Parathyroid adenoma (tissue), 2 donors: ENCODE results near the gene KRTAP10-5.

Experiments
- H2AFZ ChIP-seq: fragments of 300-600 bp; sonication (generic); one replicate; pipeline ENCODE4 v1.7.0; 2017; ENCODE audit warnings: antibody characterized with exemption, mild to moderate bottlenecking
- H3K27ac ChIP-seq: fragments of 300-600 bp; sonication (generic); one replicate; pipeline ENCODE4 v1.7.0; 2017
- H3K27me3 ChIP-seq: fragments of 300-600 bp; sonication (generic); one replicate; pipeline ENCODE4 v1.7.0; 2017; ENCODE audit warnings: low read length; ENCODE audit not compliant: control insufficient read depth, insufficient read depth
- H3K36me3 ChIP-seq: fragments of 300-600 bp; sonication (generic); one replicate; pipeline ENCODE4 v1.7.0; 2017; ENCODE audit warnings: low read length; ENCODE audit not compliant: control insufficient read depth, insufficient read depth
- H3K4me1 ChIP-seq: fragments of 300-600 bp; sonication (generic); one replicate; pipeline ENCODE4 v1.7.0; 2017; ENCODE audit warnings: control low read depth
- H3K4me2 ChIP-seq: fragments of 300-600 bp; sonication (generic); one replicate; pipeline ENCODE4 v1.7.0; 2017; ENCODE audit warnings: low read length
- H3K4me3 ChIP-seq: fragments of 300-600 bp; sonication (generic); one replicate; pipeline ENCODE4 v1.7.0; 2017; ENCODE audit warnings: low read depth, low read length
- H3K79me2 ChIP-seq: fragments of 300-600 bp; sonication (generic); one replicate; pipeline ENCODE4 v1.7.0; 2017; ENCODE audit warnings: control low read depth
- H3K9ac ChIP-seq: fragments of 300-600 bp; sonication (generic); one replicate; pipeline ENCODE4 v1.7.0; 2017; ENCODE audit warnings: mild to moderate bottlenecking
- H3K9me3 ChIP-seq: fragments of 300-600 bp; sonication (generic); one replicate; pipeline ENCODE4 v1.7.0; 2017; ENCODE audit warnings: low read length; ENCODE audit not compliant: control insufficient read depth
- CTCF ChIP-seq: fragments of 300-600 bp; sonication (generic); IDR thresholded peaks from one replicate; pipeline ENCODE4 v1.7.0; 2017; ENCODE audit warnings: antibody characterized with exemption, mild to moderate bottlenecking
- donor health status: primary hyperparathyroidism.

Gene KRTAP10-5

GRCh38 chr21:44549525-44550211, 30.7 kb downstream of the KRTAP10-5 start:
- no peak overlapping the region for H3K4me3 ChIP-seq
- no peak overlapping the region for H2AFZ ChIP-seq
- no peak overlapping the region for H3K9ac ChIP-seq
- no peak overlapping the region for H3K4me2 ChIP-seq
- no peaks in the 10 kb centered on the region for H3K79me2 ChIP-seq
- no peaks in the 10 kb centered on the region for H3K4me1 ChIP-seq
- no peak overlapping the region for H3K27ac ChIP-seq
- H3K27me3 ChIP-seq, result no peaks in the 10 kb centered on the region
- H3K9me3 ChIP-seq, result no peaks in the 10 kb centered on the region
- H3K36me3 ChIP-seq, result no peaks in the 10 kb centered on the region
- TF ChIP-seq CTCF, result no peak

DNA sequence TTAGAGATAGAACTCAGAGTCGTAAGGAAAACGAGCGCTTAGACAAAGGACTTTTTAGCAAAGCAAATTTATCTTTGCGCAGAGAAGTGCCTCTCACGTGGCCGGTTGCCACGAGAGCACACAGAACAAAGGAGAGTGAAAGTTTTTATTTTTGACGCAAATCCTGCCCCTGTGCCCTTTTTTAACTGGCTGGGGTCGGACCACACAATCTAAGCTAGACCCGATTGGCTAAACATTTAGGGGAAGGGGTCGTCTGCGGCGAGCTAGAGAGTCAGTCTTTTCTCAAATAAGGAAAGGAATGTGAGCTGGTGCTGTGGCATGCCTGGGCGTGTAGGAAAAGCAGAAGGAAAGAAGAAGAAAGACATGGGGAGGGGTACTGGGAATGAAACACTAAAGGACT, 31.5 kb downstream of the KRTAP10-5 start:
- Histone ChIP-seq H3K27me3 (no peaks in the 10 kb centered on the region), H3K36me3 (no peaks in the 10 kb centered on the region), H3K9ac (no peak overlapping the region), H3K9me3 (no peaks in the 10 kb centered on the region), H3K4me3 (no peak overlapping the region), H3K27ac (no peak overlapping the region), H3K4me2 (no peak overlapping the region), H3K4me1 (no peaks in the 10 kb centered on the region), H2AFZ (no peak overlapping the region), H3K79me2 (no peaks in the 10 kb centered on the region)
- TF ChIP-seq CTCF, result no peak

GRCh38 chr21:44548381-44548780, 32.0 kb downstream of the KRTAP10-5 start:
- no peak overlapping the region for H3K27ac ChIP-seq
- no peaks in the 10 kb centered on the region for H3K36me3 ChIP-seq
- no peaks in the 10 kb centered on the region for H3K4me1 ChIP-seq
- H3K4me3 ChIP-seq, result no peak overlapping the region
- no peak overlapping the region for H3K4me2 ChIP-seq
- no peak for TF ChIP-seq CTCF
- H3K79me2 ChIP-seq, result no peaks in the 10 kb centered on the region
- no peak overlapping the region for H2AFZ ChIP-seq
- H3K9me3 ChIP-seq, result no peaks in the 10 kb centered on the region
- H3K9ac ChIP-seq, result no peak overlapping the region
- no peaks in the 10 kb centered on the region for H3K27me3 ChIP-seq

GRCh38 chr21:44547656-44548331, 32.6 kb downstream of the KRTAP10-5 start:
- Histone ChIP-seq H3K27me3 (no peaks in the 10 kb centered on the region), H3K9ac (no peak overlapping the region), H3K4me1 (no peaks in the 10 kb centered on the region), H3K27ac (no peak overlapping the region), H3K4me3 (no peak overlapping the region), H3K36me3 (no peaks in the 10 kb centered on the region), H3K9me3 (no peaks in the 10 kb centered on the region), H2AFZ (no peak overlapping the region), H3K79me2 (no peaks in the 10 kb centered on the region), H3K4me2 (no peak overlapping the region)
- TF ChIP-seq CTCF, result no peak

GRCh38 chr21:44544566-44544965, 35.8 kb downstream of the KRTAP10-5 start:
- TF ChIP-seq CTCF, result no peak
- no peaks in the 10 kb centered on the region for H3K36me3 ChIP-seq
- no peaks in the 10 kb centered on the region for H3K79me2 ChIP-seq
- no peak overlapping the region for H3K4me2 ChIP-seq
- no peak overlapping the region for H3K9ac ChIP-seq
- no peaks in the 10 kb centered on the region for H3K4me1 ChIP-seq
- H3K4me3 ChIP-seq, result no peak overlapping the region
- no peak overlapping the region for H2AFZ ChIP-seq
- no peaks in the 10 kb centered on the region for H3K27me3 ChIP-seq
- no peak overlapping the region for H3K27ac ChIP-seq
- no peaks in the 10 kb centered on the region for H3K9me3 ChIP-seq
